HG02678 (cell line): ENCODE results near the gene ABRAXAS1.
"Not testable (repeated sequence)": the region's sequence is repeated elsewhere in the genome, so short reads cannot be mapped to it uniquely, and the experiment has no call there.

Experiments
- ATAC-seq: cut with Tn5 transposase; IDR thresholded peaks from one replicate; pipeline ENCODE4 v1.9.1; 2021; ENCODE audit warnings: mild to moderate bottlenecking, moderate library complexity; ENCODE audit not compliant: unreplicated experiment

ABRAXAS1 gene

GRCh38 chr4:83484500-83485461 lies at the start of gene ABRAXAS1:
TSS of gene ABRAXAS1 (minus strand) at chr4:83485100. CDS start at chr4:83485072, 28 bp downstream.
- peak; percentile 97 for ATAC-seq

DNA sequence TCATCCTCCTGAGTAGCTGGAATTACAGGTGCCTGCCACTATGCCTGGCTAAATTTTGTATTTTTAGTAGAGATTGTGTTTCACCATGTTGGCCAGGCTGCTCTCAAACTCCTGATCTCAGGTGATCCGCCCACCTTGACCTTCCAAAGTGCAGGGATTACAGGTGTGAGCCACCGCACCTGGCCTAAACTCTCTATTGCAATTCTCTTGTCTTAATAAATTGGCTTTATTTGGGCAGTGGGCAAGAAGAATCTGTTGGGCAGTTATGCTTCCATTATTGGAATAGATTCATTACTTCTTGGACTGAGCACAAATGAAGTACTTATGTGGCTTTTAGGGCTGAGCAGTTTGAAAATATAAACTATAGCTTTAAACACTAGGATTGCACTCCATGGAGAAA lies 42.8 kb upstream of the ABRAXAS1 start:
- ATAC-seq: no peak

GRCh38 chr4:83522239-83522638 lies 37.3 kb upstream of the ABRAXAS1 start:
- ATAC-seq: no peak

DNA sequence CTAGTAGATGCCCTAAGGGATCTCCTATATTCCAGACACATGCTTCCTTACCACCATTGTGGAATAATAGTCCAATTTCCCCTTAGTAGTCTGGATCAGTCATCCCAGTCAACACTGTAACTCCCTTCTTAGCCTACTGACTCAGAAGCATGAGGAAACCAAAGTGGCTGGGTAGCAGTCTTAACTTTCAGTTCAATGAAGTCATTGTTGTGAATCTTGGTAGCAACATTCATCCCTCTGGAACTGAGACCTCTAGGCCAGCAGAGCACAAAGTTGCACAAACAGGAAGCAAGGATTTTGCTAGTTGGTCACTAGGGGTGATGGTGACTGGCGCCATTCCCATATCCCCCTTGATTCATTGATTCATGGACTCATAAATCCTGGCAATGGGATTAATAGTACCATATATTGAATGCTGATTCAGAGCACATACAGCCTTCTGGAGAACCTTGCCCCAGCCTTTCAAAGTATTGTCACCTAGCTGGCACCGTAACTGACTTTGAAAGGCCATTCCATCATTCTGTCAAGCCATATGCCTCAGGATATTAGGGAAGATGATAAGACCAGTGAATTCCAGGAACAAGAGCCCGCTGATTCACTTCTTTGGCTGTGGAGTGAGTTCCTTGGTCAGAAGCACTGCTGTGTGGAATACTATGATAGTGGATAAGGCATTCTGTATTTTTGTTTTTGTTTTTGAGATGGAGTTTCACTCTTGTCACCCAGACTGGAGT lies 31.3 kb upstream of the ABRAXAS1 start:
- no peak for ATAC-seq

DNA sequence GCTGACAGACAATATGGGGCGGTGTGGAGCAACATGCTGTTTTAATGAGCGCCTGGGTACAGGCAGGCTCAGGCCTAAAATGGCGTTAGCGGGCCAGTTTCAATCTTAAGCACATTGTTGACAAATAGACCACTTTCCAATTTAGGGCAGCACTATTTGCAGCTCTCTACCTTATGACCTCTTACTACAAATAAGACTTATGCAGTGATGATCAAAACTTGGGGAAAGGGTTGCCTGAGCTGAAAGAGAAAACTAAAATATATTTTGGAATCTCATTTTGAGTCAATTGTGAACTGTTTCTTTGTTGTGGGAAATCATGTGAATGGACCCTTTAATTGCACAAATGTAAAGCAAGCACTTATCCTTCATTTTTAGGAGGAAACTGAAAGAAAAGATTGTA lies 25.5 kb upstream of the ABRAXAS1 start:
- no peak for ATAC-seq

DNA sequence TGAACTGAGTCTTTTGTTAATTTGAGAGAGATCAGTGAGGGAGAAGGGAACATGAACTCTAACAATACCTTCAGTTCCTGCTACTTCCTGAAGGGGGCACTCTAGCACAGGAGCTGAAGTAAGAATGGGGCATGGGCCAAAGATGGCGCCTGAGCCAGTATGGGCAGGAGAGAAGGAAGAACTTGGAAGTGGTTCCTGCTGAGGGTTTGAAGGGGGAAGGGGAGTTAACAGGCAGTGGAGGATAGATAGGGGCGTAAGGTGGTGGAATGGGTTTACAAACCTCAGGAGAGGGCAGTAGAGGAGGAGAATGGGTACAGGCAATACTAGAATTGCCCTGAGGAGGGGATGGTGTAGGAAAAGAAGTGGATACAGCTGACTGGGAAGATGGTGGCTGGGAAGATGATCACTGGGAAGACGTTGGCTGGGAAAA lies 24.3 kb upstream of the ABRAXAS1 start:
- ATAC-seq: not testable (repeated sequence)

DNA sequence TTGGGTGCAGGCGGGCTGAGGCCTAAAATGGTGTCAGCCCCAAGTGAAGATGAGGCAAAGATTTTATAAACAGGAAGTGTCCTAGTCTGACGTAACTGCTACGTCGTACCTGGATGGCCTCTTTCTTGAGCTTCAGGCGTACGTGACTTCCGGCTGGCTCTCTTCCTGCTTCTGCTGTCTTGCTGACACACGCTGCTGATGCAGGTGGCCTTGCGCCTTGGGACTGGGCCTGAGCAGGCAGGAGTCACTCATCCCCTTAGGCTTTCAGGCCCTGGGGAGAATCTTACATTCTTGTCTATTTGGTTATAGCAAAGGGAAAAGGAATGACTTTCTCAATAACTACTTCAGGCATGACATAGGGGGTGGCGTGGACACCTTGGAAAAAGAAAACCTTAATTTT lies 20.1 kb upstream of the ABRAXAS1 start:
- ATAC-seq: no peak

- no peak for ATAC-seq
These were observed 19.6 kb upstream of the ABRAXAS1 start for GRCh38 chr4:83504503-83504902.

GRCh38 chr4:83503974-83504373 lies 19.1 kb upstream of the ABRAXAS1 start:
- no peak for ATAC-seq

- ATAC-seq: not testable (repeated sequence)
These were observed 16.8 kb upstream of the ABRAXAS1 start for GRCh38 chr4:83501671-83502070.

- no peak for ATAC-seq
These were observed 13.3 kb upstream of the ABRAXAS1 start for GRCh38 chr4:83498187-83498586.

- not testable (repeated sequence) for ATAC-seq
These were observed 11.4 kb upstream of the ABRAXAS1 start for GRCh38 chr4:83496085-83496917.

DNA sequence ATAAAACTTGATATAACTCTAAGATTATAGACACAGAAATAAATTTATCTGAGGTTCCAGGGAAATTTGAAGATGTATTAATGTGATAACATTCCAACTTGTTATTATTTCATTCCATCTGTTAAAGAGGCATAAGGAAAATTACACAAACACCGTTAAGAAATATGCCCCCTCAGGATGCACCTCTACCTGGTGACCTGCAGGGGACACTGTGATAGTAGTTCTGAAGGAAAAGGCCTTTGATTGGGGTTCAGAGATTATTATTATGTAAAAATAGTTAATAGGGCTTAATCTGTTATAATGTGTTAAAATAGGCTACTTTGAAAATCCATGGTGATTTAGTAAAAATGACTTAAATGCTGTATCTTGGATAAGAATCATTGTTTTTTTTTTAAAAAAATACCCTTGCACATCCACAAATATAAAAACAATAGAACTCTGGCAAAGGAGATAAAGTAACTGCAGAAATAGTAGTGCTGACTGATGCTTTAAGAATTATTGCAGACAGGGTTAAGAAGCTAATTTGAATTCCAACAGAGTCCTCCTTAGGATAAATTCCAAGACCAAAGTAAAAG lies 6.1 kb upstream of the ABRAXAS1 start:
- ATAC-seq: peak; percentile 81

DNA sequence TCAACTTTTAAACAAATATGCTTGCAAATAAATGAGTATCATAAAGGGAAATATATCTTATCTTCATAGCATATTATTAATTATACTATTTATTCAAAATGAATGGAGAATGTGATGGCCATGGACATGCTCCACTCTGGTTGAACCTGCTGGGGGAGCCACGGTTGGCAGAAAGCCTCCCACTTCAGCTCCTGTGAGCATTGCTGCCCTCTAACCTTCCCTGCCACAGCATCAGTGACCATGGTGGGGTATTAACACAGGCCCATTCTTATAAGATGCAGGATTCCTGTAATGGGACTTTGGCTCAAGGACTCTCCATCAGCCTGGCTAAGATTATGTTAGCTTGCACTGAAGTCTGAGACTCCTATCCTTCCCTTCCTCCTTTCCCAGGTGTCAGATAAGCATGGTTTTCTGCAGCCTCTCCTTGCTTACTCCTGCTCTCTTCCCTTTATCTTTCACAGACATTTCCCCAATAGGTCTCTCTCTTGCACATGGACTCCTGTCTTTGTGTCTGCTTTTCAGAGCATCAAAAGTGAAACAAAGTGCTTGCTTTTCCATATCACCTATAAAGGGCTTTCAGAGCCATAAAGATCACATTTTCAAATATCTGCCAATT lies 4.9 kb upstream of the ABRAXAS1 start:
- ATAC-seq: no peak

DNA sequence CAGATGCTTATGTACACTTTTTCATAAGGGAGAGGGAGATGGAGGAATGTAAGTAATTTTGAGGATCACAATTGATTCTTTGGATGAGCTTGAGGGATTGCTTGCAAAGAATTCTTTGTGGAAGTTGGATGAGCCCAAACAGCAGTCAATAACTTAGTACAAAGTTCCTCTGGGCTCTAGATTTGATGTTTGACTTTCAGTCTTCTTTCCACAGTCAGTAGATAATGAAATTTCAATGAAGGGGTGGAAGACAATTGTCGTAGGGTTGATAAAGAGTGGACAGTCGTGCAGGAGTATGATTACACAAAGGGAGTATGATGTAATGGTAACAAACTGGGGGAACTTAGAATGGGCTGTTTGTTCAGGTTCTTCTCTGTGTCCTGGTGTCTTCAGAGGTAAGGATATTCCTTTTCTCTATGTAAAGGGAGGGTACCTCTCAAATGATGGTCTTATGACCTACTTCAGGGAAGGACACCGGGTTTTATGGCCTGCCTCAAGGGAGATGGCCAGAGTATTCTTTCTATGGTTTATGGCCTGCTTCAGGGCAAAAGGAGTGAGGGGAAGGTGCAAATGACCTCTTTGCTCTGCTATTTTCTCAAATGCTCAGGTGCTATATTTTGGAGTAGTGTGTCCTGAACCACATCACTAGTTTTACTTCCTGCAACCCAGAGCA lies 1.7 kb upstream of the ABRAXAS1 start:
- no peak for ATAC-seq

DNA sequence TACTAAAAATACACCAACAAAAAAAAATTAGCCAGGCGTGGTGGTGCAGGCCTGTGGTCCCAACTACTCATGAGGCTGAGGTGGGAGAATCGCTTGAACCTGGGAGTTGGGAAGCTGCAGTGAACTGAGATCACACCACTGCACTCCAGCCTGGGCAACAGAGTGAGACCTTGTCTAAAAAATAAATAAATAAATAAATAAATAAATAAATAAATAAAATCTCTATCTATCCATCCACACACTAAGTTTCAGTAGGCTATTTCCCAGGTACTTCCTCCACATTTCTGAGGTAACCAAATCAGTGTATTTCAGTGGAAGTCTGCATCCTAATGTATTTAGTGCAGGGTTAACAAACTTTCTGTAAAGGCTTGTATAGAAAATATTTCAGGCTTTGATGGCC lies 10.9 kb downstream of the ABRAXAS1 start:
- ATAC-seq: no peak

GRCh38 chr4:83473423-83473822 lies 11.5 kb downstream of the ABRAXAS1 start:
- ATAC-seq: no peak

DNA sequence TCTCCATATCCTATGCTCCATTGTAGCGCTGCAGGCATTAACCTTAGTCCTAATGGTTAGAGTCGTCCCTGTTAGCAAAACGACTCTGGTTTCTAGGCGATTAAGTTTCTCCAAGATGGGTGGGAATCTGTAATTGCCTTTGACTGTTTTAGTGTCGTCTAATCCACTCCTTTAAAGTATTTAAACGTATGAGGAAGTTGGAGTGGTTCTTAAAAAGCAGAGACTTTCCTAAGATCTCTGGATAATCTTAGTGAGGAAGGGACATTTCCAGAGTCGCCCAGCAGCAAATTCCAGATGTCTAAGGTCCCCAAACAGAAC lies 28.8 kb downstream of the ABRAXAS1 start:
- ATAC-seq: no peak

DNA sequence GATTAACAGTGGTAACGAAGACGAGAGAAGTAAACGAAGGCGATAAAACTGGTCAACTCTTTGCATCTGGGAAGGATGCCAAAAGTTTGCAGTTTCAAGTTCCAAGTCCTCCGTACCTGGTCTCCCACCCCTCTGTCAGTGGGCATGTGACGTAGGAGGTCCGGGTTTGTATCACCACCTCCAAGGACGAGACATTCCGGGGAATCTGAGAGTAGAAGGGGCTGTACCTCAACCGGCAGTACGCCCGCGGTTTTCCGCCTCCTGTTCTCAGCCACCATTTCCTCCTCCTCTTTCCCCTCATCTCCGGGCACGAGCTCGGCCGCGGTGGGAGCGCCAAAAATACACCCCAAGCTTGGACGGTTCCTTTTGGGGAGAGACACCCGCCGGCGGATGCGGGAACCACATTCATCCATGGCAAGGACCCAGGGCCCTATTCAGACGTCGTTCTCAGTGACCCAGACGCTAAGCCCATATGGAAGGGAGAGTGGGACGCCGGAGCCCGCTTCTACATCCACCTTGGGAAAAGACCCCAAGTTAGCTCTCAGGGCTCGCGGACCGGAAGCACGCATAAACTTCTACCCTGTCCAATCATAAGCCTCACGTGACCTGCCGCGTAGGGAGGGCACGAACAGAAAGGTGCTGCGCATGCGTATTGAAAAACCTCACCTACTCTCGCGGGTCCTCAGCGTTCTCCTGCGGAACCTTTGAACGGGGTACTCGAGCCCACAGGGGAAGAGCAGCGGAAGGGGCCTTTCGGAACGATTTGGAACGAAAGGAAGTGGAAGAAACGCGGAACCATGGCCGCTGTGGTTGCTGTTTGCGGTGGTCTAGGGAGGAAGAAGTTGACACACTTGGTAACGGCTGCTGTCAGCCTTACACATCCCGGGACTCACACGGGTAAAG lies 29.4 kb downstream of the ABRAXAS1 start, which contains the start of the genes HELQ and MRPS18C:
Gene HELQ, minus strand, starts transcription at position 543 of the 903 bp plus-strand sequence. Its CDS starts 130 bp downstream, at position 413.
Gene MRPS18C, plus strand, starts transcription at position 778 of the 903 bp plus-strand sequence. Its CDS starts 20 bp downstream, at position 798.
- peak; percentile 95 for ATAC-seq
